SH-SY5Y (cell line): Measurements from ENCODE around the gene SLAMF7.

ENCODE experiments used
- GATA2 ChIP-seq: IDR thresholded peaks from 2 replicates; pipeline ENCODE4 v1.6.1; 2011; ENCODE audit warnings: mild to moderate bottlenecking, low read depth, low read length
- GATA3 ChIP-seq: IDR thresholded peaks from 2 replicates; pipeline ENCODE4 v1.6.1; 2011; ENCODE audit warnings: low read depth, mild to moderate bottlenecking, low read length, moderate library complexity

DNA sequence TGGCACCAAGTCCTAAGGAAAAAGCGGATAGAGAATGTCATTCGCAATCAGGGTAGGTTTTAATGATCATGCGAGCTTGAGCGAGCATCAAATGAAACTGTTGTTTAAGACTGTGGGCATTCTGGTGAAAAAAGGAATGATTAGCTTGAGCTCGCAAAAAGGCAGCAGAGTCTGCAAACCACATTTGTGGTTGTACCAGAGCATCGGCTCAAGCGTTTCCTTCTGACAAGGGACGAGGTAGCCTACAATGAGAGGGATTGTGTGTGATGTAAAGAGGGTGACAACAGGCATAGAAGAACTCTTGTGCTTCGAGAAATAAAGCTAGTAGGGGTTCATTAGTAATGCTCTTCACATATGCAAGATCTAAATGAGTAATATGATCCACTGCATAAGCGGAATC is 16.3 kb upstream of the SLAMF7 start:
- TF ChIP-seq GATA2: no peak
- TF ChIP-seq GATA3: no peak
